Endodermal cell (in vitro differentiated cells): ENCODE results near the gene ZNF675. TPM values are rescaled to one million over a fixed set of nuclear protein-coding genes. Genes with fewer than 3 reads are reported as not detected.
"Not testable (repeated sequence)": the region's sequence is repeated elsewhere in the genome, so short reads cannot be mapped to it uniquely, and the experiment has no call there.

Experiments used
- DNase-seq: peaks from one replicate; pipeline ENCODE4 v3.0.0-alpha.2; 2017
- H3K27ac ChIP-seq: 2 replicates; pipeline ENCODE4 v1.5.1; 2013; ENCODE audit warnings: mild to moderate bottlenecking, low read depth, low read length, moderate library complexity
- H3K27me3 ChIP-seq: 2 replicates; pipeline ENCODE4 v1.6.1; 2013; ENCODE audit warnings: mild to moderate bottlenecking, low read length, moderate library complexity; ENCODE audit not compliant: insufficient read depth, control insufficient read depth, poor library complexity, severe bottlenecking
- H3K36me3 ChIP-seq: 2 replicates; pipeline ENCODE4 v1.7.0; 2013; ENCODE audit warnings: mild to moderate bottlenecking, low read length, moderate library complexity; ENCODE audit not compliant: control insufficient read depth, insufficient read depth
- H3K4me1 ChIP-seq: one replicate; pipeline ENCODE4 v1.7.0; 2013; ENCODE audit warnings: low read length; ENCODE audit not compliant: control insufficient read depth, insufficient read depth
- H3K4me3 ChIP-seq: 2 replicates; pipeline ENCODE4 v1.5.1; 2013; ENCODE audit warnings: mild to moderate bottlenecking, low read length, moderate library complexity
- H3K9ac ChIP-seq: 2 replicates; pipeline ENCODE4 v1.6.1; 2013; ENCODE audit warnings: mild to moderate bottlenecking, low read length, moderate library complexity; ENCODE audit not compliant: poor library complexity, severe bottlenecking; ENCODE audit errors: extremely low read depth
- H3K9me3 ChIP-seq: 2 replicates; pipeline ENCODE4 v1.6.1; 2013; ENCODE audit warnings: mild to moderate bottlenecking, low read length, moderate library complexity; ENCODE audit not compliant: control insufficient read depth
- H3K27ac Mint-ChIP-seq: 2 replicates; pipeline ENCODE4 v1.8.0; 2020; ENCODE audit warnings: mixed read lengths
- H3K27me3 Mint-ChIP-seq: 2 replicates; pipeline ENCODE4 v1.8.0; 2021; ENCODE audit warnings: mild to moderate bottlenecking, mixed read lengths; ENCODE audit not compliant: insufficient read depth
- H3K36me3 Mint-ChIP-seq: 2 replicates; pipeline ENCODE4 v1.8.0; 2020; ENCODE audit warnings: low read depth, mixed read lengths
- H3K4me1 Mint-ChIP-seq: 2 replicates; pipeline ENCODE4 v1.8.0; 2020; ENCODE audit warnings: mixed read lengths
- H3K4me3 Mint-ChIP-seq: 2 replicates; pipeline ENCODE4 v1.8.0; 2020; ENCODE audit warnings: mild to moderate bottlenecking, moderate library complexity, mixed read lengths
- H3K9me3 Mint-ChIP-seq: 2 replicates; pipeline ENCODE4 v1.8.0; 2020; ENCODE audit warnings: mild to moderate bottlenecking, mixed read lengths
- CTCF ChIP-seq: fragments of 200-600 bp; sonication (generic); conservative IDR thresholded peaks from 2 replicates; pipeline ENCODE4 v1.5.0; 2021; ENCODE audit warnings: antibody characterized with exemption, mild to moderate bottlenecking
- WGBS, 2 experiments: methylation state at CpG; one replicate each; pipeline versions ENCODE4 v1.1.5 to v1.1.7; 2013; ENCODE audit warnings: missing lambda C conversion rate in 2 of 2, mixed read lengths in 1 of 2; ENCODE audit not compliant: insufficient coverage in 1 of 2, insufficient read length in 1 of 2; 5-methylcytosine and 5-hydroxymethylcytosine counted together
- long read RNA-seq, 4 experiments: library from polyadenylated mRNA in 2 of 4; library from RNA in 1 of 4; library from capped mRNA in 1 of 4; stranded (forward) in 3 of 4; unstranded in 1 of 4; transcript quantifications; one replicate each; pipeline ENCODE4 v2.0.0, GENCODE V29; 2020 to 2021; ENCODE audit warnings: inconsistent platforms in 1 of 4
- polyA plus RNA-seq, 2 experiments: library from polyadenylated mRNA; stranded (reverse); fragments of 50-300 nt; gene quantifications; one replicate each; pipeline ENCODE4 v1.2.3, GENCODE V29; 2013
- total RNA-seq, 2 donors: library from RNA; stranded (reverse); fragmentation: NEBNext Ultra II Directional in 1 of 2; extraction: Animal tissue kit (Norgen Biotek cat#: 25700) in 1 of 2; gene quantifications; 2 replicates in 1 of 2; 3 replicates in 1 of 2; pipeline ENCODE4 v1.2.1, GENCODE V29; 2021

The ZNF675 gene
- total RNA-seq: 10 to 100 TPM; 26.7 to 29.9 TPM
- polyA plus RNA-seq (2013, experiment 1 of 2): 22.9 TPM
- 21.4 TPM for polyA plus RNA-seq (2013, experiment 2 of 2)
- long read RNA-seq, experiment 1, partial matches to known transcripts: 0 of 4 reads
- long read RNA-seq, experiment 1, other reads (novel, unspliced or antisense): 0 of 4 reads
- long read RNA-seq, experiment 2, full-length matches to known transcripts: 30 of 43 reads
- long read RNA-seq, experiment 2, partial matches to known transcripts: 3 of 43 reads
- long read RNA-seq, experiment 2, other reads (novel, unspliced or antisense): 10 of 43 reads
- long read RNA-seq, experiment 3, transcript ZNF675-201 (4 exons, 2,301 nt): major isoform, 52 of 63 reads
- long read RNA-seq, experiment 3, partial matches to known transcripts: 1 of 63 reads
- long read RNA-seq, experiment 3, other reads (novel, unspliced or antisense): 6 of 63 reads
- long read RNA-seq, experiment 4, partial matches to known transcripts: 0 of 6 reads
- long read RNA-seq, experiment 4, other reads (novel, unspliced or antisense): 1 of 6 reads

DNA sequence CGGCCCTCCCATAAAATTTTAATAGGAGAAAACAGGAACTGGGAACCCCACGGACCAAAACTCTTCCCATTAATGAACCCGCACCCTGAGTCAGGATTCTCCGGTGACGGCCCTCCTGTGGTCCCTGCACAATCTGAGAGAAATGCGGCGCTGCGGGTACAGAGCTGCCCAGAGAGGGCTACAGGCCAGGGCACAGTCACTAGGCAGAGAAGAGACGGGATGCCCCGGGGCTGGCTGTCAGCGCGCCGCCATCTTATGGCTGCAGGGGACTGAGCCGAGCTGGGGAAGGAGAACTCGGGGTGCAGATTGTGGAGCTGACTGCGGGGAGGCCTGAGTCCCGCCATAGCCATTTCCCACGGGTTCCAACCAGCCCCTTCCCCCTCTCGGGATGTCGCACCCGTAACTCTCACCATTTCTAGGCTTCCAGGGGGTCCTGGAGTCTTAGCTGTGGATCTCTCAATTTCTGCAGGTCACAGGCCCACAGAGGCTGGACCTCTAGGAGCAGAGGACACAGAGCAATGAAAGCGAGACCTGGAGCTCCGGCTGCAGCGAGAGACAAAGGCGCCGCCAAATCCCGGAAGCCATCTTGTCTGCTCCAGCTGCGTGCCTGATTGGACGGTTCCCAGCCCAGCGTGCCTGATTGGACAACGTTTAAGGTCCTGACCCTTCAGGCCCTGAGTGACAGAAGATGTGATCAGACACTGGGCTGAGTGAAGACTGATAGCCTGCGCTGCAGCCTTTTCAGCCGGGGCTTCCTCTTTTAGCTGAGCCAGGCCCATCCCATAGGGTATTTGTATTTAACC, at the start of gene ZNF675:
ZNF675 (minus strand) TSS at position 592 of the 803 bp plus-strand sequence; CDS start at position 413, 179 bp downstream.
- Mint-ChIP-seq H3K27me3 (no peaks in the 10 kb centered on the region), H3K27ac (peak within 1 kb of the TSS; percentile 99), H3K4me3 (peak within 1 kb of the TSS; percentile 98), H3K4me1 (peaks cover 14% of the 10 kb centered on the region), H3K36me3 (peaks cover 21% of the 10 kb centered on the region), H3K9me3 (peaks cover 2% of the 10 kb centered on the region)
- Histone ChIP-seq H3K27ac (peak within 1 kb of the TSS; percentile 100), H3K9me3 (peaks cover 16% of the 10 kb centered on the region), H3K9ac (peak within 1 kb of the TSS; percentile 95), H3K27me3 (no peaks in the 10 kb centered on the region), H3K4me3 (peak within 1 kb of the TSS; percentile 93), H3K36me3 (peaks cover 28% of the 10 kb centered on the region), H3K4me1 (no peaks in the 10 kb centered on the region)
- peak; percentile 98 for DNase-seq
- no peak for TF ChIP-seq CTCF
- 0% methylated on average over 13 to 33 of the region's 33 CpGs for WGBS, 2 experiments

GRCh38 chr19:23730729-23731465, 43.9 kb upstream of the ZNF675 start:
- H3K9ac ChIP-seq, H3K27me3 ChIP-seq, H3K4me3 ChIP-seq, H3K4me3 Mint-ChIP-seq, H3K4me1 Mint-ChIP-seq, DNase-seq, H3K36me3 Mint-ChIP-seq, H3K27ac ChIP-seq, H3K27me3 Mint-ChIP-seq, H3K36me3 ChIP-seq, H3K4me1 ChIP-seq, H3K27ac Mint-ChIP-seq: not testable (repeated sequence)
- WGBS, 2 experiments: 93 to 100% methylated on average over 1 to 3 of the region's 6 CpGs
- peaks cover 17% of the 10 kb centered on the region for H3K9me3 Mint-ChIP-seq
- H3K9me3 ChIP-seq: peaks cover 29% of the 10 kb centered on the region

DNA sequence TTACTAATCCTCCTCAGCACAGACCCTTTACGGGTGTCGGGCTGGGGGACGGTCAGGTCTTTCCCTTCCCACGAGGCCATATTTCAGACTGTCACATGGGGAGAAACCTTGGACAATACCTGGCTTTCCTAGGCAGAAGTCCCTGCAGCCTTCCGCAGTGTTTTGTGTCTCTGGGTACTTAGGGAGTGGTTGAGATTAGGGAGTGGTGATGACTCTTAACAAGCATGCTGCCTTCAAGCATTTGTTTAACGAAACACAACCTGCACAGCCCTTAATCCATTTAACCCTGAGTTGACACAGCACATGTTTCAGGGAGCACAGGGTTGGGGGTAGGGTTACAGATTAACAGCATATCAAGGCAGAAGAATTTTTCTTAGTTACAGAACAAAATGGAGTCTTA, 37.1 kb upstream of the ZNF675 start:
- WGBS, 2 experiments: 17% methylated on average over 2 of the region's 6 CpGs; no CpG with 5 or more reads in 1 of the 2 experiments
- Histone ChIP-seq H3K4me3 (peak overlapping the region; percentile 78), H3K9me3 (peaks cover 31% of the 10 kb centered on the region), H3K9ac (peak overlapping the region; percentile 61)
- H3K4me1 Mint-ChIP-seq: peaks cover 28% of the 10 kb centered on the region
- not testable (repeated sequence) for H3K36me3 Mint-ChIP-seq, H3K9me3 Mint-ChIP-seq, H3K27ac ChIP-seq, H3K27me3 ChIP-seq, H3K27me3 Mint-ChIP-seq, H3K36me3 ChIP-seq, H3K4me1 ChIP-seq
- peak overlapping the region; percentile 95 for H3K27ac Mint-ChIP-seq
- H3K4me3 Mint-ChIP-seq: peak overlapping the region; percentile 46
- DNase-seq: peak; percentile 61
